DMS53 (cell line): Measurements from ENCODE around the gene NAA35.
A peak's percentile ranks its signal among the peaks of the same experiment; 100 is the strongest.
"Not testable (repeated sequence)": the region's sequence is repeated elsewhere in the genome, so short reads cannot be mapped to it uniquely, and the experiment has no call there.

Experiments used
- DNase-seq: peaks from one replicate; lab custom pipeline; 2025; lab: John Stamatoyannopoulos, UW

NAA35 gene

GRCh38 chr9:85940832-85941621 lies at the start of gene NAA35:
Gene NAA35, plus strand, starts transcription at chr9:85941146. Its CDS starts 1,014 bp downstream, at chr9:85942160.
- peak; percentile 98 for DNase-seq

- no peak for DNase-seq
Observed at GRCh38 chr9:85892401-85892800, 48.5 kb upstream of the NAA35 start.

GRCh38 chr9:85895685-85896084 lies 45.3 kb upstream of the NAA35 start:
- no peak for DNase-seq

- no peak for DNase-seq
Observed at GRCh38 chr9:85897848-85898247, 43.1 kb upstream of the NAA35 start.

GRCh38 chr9:85898332-85898731 lies 42.6 kb upstream of the NAA35 start:
- DNase-seq: no peak

- no peak for DNase-seq
Observed at GRCh38 chr9:85899388-85899787, 41.6 kb upstream of the NAA35 start.

- peak; percentile 37 for DNase-seq
Observed at GRCh38 chr9:85900504-85901201, 40.3 kb upstream of the NAA35 start.

GRCh38 chr9:85904975-85905374 lies 36.0 kb upstream of the NAA35 start:
- no peak for DNase-seq

GRCh38 chr9:85905957-85906356 lies 35.0 kb upstream of the NAA35 start:
- DNase-seq: no peak

- DNase-seq: no peak
Observed at GRCh38 chr9:85909390-85909789, 31.6 kb upstream of the NAA35 start.

GRCh38 chr9:85914108-85914507 lies 26.8 kb upstream of the NAA35 start:
- no peak for DNase-seq

GRCh38 chr9:85917756-85918155 lies 23.2 kb upstream of the NAA35 start:
- no peak for DNase-seq

- no peak for DNase-seq
Observed at GRCh38 chr9:85925493-85925892, 15.5 kb upstream of the NAA35 start.

- no peak for DNase-seq
Observed at GRCh38 chr9:85927076-85927475, 13.9 kb upstream of the NAA35 start.

- DNase-seq: no peak
Observed at GRCh38 chr9:85931495-85931894, 9.5 kb upstream of the NAA35 start.

GRCh38 chr9:85935950-85936349 lies 5.0 kb upstream of the NAA35 start:
- DNase-seq: not testable (repeated sequence)

- peak; percentile 46 for DNase-seq
Observed at GRCh38 chr9:85940275-85940831, 593 bp upstream of the NAA35 start.

- DNase-seq: no peak
Observed at GRCh38 chr9:85941622-85941940, 635 bp downstream of the NAA35 start.

GRCh38 chr9:85941966-85942912 lies 1.3 kb downstream of the NAA35 start:
- no peak for DNase-seq

GRCh38 chr9:85942913-85943709 lies 2.2 kb downstream of the NAA35 start:
- DNase-seq: peak; percentile 4

- DNase-seq: no peak
Observed at GRCh38 chr9:85943757-85944430, 2.9 kb downstream of the NAA35 start.
